Stimulated activated CD8-positive, alpha-beta memory T cell treated with anti-CD3 and anti-CD28 coated beads, Interleukin-15, amount 100 ng/mL, for 48 hours (primary cell): Measurements from ENCODE around the gene YPEL2.
"Not testable (repeated sequence)": the region's sequence is repeated elsewhere in the genome, so short reads cannot be mapped to it uniquely, and the experiment has no call there.

ENCODE experiments used
- DNase-seq, 2 donors: peaks; one replicate each; pipeline ENCODE4 v3.0.0-alpha.2; 2020; ENCODE audit warnings: low read depth in 2 of 2

Gene YPEL2

GRCh38 chr17:59377410-59377809 lies 46.0 kb downstream of the YPEL2 start:
- no peak for DNase-seq

DNA sequence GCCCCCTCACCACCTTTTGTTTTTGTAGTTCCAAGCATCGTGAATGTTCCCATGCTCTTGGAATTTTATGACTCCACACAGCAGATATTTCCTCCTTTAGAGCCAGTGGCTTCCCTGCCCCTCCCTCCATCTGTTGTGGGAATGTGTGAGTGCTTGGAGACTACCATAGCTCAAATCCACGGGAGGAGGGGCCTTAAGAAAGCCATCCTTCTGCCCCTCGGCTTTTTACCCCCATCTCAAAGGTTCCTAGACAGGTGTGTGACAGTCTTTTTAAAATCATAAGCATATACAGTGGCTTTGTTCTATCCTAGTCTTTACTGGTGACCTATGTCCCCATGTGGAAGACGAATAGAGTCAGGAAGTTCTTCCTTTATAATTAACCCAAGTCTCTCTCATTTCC lies 47.2 kb downstream of the YPEL2 start:
- DNase-seq: no peak

GRCh38 chr17:59380474-59380873 lies 49.0 kb downstream of the YPEL2 start:
- DNase-seq: no peak

DNA sequence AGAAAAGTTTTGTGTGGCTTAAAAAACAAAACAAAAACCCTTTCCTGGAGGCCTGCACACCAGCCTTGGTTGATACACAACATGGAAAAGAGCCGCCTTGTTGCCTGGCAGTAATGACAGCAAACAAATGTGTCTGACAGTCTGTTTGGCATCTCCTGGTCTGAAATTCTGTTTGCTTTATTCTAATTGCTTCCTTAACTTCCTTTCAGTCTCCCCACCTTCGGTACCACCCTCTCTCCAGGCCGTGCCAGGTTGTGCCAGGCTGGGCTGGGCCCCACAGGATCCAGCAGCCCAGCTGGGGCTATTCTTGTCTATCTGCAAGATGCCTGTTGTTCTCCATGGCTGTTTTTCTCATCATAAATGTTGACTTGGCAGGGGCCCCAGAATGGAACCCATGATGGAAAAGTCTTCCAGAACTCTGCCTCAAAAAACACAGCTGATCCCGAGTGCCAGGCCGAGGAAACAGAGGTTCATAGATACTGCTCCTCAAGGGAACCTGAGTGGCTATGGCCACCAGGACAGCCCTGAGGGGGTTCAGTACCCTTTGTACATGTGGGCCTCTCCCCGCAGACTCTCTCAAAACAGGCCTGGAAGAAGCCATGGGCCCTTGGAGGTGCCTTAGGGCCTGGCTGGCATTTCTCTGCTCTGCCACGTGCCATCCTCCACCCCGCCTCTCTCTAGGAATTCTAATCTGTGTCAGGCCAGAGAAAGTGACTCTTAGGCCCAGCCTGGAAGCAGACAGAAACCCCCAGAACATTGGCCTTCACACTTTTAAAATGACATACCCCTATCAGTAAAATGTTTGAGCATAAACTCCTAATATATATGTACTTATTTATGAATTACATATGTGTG lies 50.5 kb downstream of the YPEL2 start:
- no peak for DNase-seq

- no peak for DNase-seq
Observed at GRCh38 chr17:59383893-59384292, 52.4 kb downstream of the YPEL2 start.

DNA sequence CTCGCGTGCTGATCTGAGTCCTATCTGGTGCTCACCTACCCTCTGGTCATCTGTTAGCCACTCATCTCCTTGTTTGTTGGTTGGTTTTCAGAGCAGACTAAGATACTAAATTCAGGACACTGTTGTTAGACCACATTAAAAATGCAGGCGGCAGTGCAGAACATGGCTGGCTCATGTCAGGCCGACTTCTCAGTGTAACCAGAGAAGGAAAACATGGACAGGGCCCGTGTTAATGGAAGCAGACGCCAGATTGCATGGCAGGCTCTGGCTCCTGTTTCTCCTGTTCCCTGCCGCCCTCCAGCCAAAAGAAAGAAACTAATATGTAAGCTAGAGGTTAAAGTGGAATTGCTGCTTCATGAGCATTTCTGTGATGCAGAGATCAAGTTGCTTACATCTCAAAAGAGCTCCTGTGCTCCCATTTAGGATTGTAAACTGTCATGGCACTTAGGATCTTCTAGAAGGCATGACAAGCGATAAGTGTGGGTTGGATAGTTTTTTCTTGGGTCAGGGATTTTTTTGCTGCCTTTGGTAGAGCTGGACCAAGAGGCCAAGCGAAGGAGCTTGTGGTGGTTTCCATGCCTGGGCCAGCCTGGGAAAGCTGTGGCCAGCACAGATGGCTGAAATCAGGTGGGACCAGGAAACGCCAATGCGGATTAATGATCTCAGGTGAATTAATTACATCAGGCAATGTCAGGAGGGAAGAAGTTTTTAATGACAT lies 56.1 kb downstream of the YPEL2 start:
- no peak for DNase-seq

- no peak for DNase-seq
Observed at GRCh38 chr17:59388069-59388556, 56.7 kb downstream of the YPEL2 start.

DNA sequence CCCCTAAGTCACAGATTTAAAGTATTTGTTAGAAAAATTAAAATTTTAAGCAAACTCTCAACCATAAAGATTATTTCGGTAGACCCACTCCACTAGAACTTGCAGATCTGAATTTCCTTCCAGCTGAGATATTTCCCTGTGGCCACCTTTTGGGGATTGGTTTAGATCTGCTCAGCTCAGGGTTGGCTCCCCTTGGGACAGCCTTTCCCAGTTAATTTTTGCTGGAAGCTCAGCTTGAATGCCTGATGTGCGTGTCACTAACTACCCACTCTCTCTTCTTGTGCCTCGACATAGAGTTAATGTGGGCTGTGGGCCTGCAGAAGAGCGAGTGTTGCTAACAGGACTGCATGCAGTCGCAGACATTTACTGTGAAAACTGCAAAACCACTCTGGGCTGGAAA lies 57.6 kb downstream of the YPEL2 start:
- no peak for DNase-seq

DNA sequence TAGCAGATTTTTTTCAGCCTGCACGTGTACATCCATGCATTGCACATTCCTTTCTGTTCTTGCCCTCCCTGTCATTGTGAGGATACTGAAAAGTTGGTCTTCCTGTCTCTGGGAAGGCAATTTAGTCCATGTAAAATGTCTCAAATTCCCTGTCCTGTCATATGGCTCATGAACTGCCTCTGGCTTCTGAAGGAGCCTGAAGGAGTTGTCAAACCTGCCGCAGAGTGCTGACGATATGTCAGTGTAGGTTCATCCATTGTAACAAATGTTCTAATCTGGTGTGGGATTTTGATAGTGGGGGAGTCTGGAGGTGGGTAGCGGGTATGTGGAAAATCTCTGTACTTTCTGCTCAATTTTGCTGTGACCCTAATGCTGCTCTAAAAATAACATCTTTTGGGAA lies 59.6 kb downstream of the YPEL2 start:
- no peak for DNase-seq

- no peak for DNase-seq
Observed at GRCh38 chr17:59392973-59393679, 61.7 kb downstream of the YPEL2 start.

DNA sequence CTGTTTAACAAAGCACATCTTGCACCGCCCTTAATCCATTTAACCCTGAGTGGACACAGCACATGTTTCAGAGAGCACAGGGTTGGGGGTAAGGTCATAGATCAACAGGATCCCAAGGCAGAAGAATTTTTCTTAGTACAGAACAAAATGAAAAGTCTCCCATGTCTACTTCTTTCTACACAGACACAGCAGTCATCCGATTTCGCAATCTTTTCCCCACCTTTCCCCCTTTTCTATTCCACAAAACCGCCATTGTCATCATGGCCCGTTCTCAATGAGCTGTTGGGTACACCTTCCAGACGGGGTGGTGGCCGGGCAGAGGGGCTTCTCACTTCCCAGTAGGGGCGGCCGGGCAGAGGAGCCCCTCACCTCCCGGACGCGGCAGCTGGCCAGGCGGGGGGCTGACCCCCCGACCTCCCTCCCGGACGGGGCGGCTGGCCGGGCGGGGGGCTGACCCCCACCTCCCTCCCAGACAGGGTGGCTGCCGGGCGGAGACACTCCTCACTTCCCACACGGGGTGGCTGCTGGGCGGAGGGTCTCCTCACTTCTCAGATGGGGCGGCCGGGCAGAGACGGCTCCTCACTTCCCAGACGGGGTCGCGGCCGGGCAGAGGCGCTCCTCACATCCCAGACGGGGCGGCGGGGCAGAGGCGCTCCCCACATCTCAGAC lies 62.4 kb downstream of the YPEL2 start:
- DNase-seq: not testable (repeated sequence)

DNA sequence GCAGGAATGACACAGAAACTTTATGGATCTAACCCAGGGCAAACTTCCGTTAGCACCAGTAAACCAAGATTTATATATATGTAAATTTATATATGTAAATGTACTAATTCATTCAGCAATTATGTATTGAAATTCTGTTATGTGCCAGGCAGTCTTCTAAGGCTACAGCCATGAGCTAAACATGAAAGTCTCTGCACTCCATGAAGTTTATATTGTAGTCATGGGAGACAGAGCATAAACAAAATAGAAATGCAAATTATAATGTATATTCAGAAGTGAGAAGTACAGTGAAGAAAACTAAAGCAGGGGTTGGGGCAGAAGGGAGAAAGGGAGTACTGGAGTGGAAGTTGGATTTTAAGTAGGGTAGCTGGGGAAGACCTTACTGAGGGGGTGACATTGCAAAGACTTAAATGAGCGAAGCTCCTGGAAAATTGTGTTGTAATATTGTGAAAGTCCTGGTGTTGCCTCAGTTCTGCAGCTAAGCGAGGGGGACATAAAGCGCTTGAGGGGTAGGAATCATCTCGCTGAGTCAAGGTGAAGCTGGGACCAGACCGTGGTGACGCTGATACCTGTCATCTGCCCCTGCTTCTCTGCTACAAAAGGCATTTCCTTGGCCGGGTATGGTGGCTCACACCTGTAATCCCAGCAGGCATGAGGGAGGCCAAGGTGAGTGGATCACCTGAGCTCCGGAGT lies 64.8 kb downstream of the YPEL2 start:
- no peak for DNase-seq

GRCh38 chr17:59397316-59398073 lies 66.0 kb downstream of the YPEL2 start:
- no peak for DNase-seq

GRCh38 chr17:59399914-59400313 lies 68.5 kb downstream of the YPEL2 start:
- no peak for DNase-seq

- no peak for DNase-seq
Observed at GRCh38 chr17:59400858-59401257, 69.4 kb downstream of the YPEL2 start.

- DNase-seq: no peak
Observed at GRCh38 chr17:59401274-59401673, 69.8 kb downstream of the YPEL2 start.

DNA sequence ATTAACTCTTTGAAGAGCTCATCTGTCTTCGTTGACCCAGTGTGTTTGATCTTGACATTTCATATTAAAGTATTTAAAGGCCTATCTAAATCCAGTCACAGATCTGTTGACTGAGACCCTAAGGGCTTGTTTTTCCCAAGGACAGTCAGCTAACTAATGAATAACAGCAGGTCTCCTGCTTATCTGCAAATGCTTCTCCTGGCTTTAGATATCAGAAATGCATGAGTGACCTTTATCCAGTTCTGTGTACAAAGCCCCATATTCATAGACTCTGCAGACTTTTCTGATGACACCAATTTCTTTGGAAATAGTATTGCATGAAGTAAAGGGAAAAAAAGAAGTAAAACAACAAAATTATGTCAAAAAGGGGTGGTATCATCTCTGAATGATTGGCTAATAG lies 70.3 kb downstream of the YPEL2 start:
- DNase-seq: no peak

DNA sequence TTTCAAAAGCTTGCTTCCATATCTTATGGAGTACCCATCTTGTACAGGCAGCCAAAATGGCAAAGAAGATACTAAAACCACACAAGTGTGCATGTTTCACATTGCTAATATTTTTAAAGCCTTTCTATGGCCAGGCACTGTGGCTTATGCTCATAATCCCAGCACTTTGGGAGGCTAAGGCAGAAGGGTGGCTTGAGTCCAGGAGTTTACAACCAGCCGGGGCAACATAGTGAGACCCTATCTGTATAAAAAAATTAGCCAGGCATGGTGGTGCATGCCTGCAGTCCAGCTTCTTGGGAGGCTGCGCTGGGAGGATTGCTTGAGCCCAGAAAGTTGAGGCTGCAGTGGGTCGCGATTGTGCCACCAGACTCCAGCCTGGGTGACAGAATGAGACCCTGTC lies 71.3 kb downstream of the YPEL2 start:
- no peak for DNase-seq

DNA sequence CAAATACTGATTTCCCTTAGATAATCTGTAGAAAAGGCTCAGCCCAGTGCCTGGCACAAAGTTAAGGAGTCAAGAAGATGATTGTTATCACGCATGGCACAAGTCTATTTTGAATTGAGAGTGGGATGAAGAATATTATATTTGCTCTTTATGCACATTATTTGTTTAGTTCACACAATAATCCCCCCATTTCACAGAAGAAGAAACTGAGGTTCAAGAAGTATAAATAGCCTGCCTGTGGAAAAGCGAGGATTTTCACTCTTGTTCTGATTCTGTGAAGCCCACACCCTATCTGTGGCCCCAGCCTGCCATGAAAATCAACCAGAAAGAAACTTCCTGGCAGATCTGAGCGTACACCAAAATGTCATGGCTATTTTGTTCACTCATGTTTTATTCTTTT lies 73.0 kb downstream of the YPEL2 start:
- DNase-seq: no peak

DNA sequence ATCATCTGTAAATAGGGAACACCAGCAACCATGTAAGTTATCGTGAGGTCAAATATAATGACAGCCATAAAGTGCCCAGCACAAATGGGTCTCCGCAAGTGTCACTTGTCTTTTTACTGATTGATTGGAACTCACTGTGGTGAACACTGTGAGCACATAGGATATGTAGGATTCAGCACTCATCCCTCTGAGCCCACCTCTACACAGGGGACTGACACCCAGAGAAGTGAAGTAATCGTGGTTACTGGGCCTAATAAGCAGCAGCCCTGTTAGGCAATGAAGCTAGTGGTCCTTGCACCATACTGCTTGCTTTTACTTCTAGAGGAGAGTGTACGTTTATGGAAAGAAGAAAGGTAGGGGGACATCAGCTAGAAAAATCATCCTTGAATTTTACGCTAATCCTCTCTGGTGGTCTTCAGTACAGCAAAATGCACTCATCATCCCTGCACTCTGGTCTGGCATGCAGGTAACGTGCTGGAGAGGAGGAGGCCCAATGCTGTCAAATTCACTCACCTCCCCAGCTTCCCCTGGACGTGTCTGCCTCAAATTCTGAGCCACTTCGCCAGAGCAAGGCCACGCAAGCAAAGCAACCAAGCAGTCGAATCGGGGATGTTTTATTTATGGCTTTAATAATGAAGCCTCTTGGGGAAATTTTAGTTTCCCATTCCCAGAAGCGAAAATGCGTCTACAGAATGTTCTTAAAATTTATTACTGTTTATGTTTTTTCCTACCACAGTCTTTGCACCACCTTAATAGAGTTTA lies 74.7 kb downstream of the YPEL2 start:
- DNase-seq: no peak
